Muscle of back (tissue), 13 donors: ENCODE results near the gene NSRP1. TPM values are rescaled to one million over a fixed set of nuclear protein-coding genes. Genes with fewer than 3 reads are reported as not detected.
"Not testable (repeated sequence)": the region's sequence is repeated elsewhere in the genome, so short reads cannot be mapped to it uniquely, and the experiment has no call there.

Source experiments
- DNase-seq, 3 donors: peaks; one replicate each; pipeline versions ENCODE4 v3.0.0 to v3.0.0-alpha.2; 2013
- long read RNA-seq, 9 donors: transcript quantifications; one replicate each; lab custom pipeline, GENCODE V29; 2026
- polyA plus RNA-seq, 10 donors: library from polyadenylated mRNA; unstranded; fragments of 120-200 nt; gene quantifications; one replicate each; pipeline ENCODE4 v1.2.1, GENCODE V29; 2013; ENCODE audit not compliant: insufficient read length in 10 of 10

The NSRP1 gene, protein sequence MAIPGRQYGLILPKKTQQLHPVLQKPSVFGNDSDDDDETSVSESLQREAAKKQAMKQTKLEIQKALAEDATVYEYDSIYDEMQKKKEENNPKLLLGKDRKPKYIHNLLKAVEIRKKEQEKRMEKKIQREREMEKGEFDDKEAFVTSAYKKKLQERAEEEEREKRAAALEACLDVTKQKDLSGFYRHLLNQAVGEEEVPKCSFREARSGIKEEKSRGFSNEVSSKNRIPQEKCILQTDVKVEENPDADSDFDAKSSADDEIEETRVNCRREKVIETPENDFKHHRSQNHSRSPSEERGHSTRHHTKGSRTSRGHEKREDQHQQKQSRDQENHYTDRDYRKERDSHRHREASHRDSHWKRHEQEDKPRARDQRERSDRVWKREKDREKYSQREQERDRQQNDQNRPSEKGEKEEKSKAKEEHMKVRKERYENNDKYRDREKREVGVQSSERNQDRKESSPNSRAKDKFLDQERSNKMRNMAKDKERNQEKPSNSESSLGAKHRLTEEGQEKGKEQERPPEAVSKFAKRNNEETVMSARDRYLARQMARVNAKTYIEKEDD
- 10 to 100 TPM; 25.7 to 32.5 (median 29.9) TPM for polyA plus RNA-seq
- long read RNA-seq, donor 1, transcript NSRP1-201 (7 exons, 2,541 nt) = major isoform, 6 of 9 reads
- long read RNA-seq, donor 1, partial matches to known transcripts = 0 of 9 reads
- long read RNA-seq, donor 1, other reads (novel, unspliced or antisense) = 0 of 9 reads
- long read RNA-seq, donor 2, transcript NSRP1-201 (7 exons, 2,541 nt) = major isoform, 10 of 13 reads
- long read RNA-seq, donor 2, partial matches to known transcripts = 0 of 13 reads
- long read RNA-seq, donor 2, other reads (novel, unspliced or antisense) = 0 of 13 reads
- long read RNA-seq, donor 3 = 0 reads
- long read RNA-seq, donor 4, partial matches to known transcripts = 0 of 5 reads
- long read RNA-seq, donor 4, other reads (novel, unspliced or antisense) = 0 of 5 reads
- long read RNA-seq, donor 5, partial matches to known transcripts = 14 of 21 reads
- long read RNA-seq, donor 5, other reads (novel, unspliced or antisense) = 0 of 21 reads
- long read RNA-seq, donor 6, transcript NSRP1-201 (7 exons, 2,541 nt) = major isoform, 13 of 14 reads
- long read RNA-seq, donor 6, partial matches to known transcripts = 0 of 14 reads
- long read RNA-seq, donor 6, other reads (novel, unspliced or antisense) = 0 of 14 reads
- long read RNA-seq, donor 7, transcript NSRP1-201 (7 exons, 2,541 nt) = major isoform, 7 of 21 reads
- long read RNA-seq, donor 7, partial matches to known transcripts = 9 of 21 reads
- long read RNA-seq, donor 7, other reads (novel, unspliced or antisense) = 0 of 21 reads
- long read RNA-seq, donor 8, transcript NSRP1-201 (7 exons, 2,541 nt) = major isoform, 5 of 10 reads
- long read RNA-seq, donor 8, transcript NSRP1-208 (7 exons, 774 nt) = major isoform, 5 of 10 reads
- long read RNA-seq, donor 8, partial matches to known transcripts = 0 of 10 reads
- long read RNA-seq, donor 8, other reads (novel, unspliced or antisense) = 0 of 10 reads
- long read RNA-seq, donor 9, partial matches to known transcripts = 0 of 1 reads
- long read RNA-seq, donor 9, other reads (novel, unspliced or antisense) = 0 of 1 reads

DNA sequence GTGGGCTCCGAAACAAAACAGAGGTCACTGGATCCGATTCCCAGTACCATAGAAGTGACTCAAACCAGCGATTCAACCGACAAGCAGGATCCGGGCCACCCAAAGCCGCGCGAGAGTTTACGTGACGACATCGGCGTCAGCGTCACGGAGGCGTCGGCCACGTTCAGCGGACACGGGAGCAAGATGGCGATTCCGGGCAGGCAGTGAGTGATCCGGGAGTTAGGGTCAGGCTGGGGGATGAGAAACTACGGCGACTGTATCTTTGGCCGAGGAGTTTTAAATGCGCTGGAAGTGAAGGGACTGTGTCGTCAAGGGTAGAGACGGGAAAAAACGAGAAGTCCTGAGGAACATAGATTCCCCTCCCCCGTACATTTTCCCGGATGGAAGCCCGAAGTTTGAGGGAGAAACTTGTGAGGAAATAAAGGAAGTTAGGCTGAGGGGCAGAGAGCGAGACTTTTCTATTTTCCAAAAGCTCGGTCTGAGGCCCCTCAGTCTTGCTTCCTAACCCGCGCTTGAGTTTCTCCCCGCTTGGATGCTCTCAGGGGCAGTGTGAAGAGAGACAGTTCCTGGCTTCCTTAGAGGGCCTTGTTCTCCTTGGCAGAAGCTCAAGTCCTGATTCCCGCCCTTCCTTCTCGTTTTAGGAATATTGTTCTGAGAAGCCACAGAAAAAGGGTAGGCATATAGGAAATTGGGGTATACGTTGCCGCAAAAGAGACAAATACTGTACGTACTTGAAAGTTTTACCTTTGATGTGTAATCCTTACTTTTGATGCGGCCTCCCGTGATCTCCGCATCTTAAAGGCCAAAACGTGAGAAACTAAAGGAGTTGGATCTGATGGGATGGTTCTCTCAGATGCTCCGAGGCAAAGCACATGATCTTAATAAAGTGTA is at the start of gene NSRP1:
NSRP1 (plus strand) TSS at position 156 of the 891 bp plus-strand sequence; CDS start at position 184, 28 bp downstream.
- DNase-seq = peak; percentile 96 to 99 (median 98)

DNA sequence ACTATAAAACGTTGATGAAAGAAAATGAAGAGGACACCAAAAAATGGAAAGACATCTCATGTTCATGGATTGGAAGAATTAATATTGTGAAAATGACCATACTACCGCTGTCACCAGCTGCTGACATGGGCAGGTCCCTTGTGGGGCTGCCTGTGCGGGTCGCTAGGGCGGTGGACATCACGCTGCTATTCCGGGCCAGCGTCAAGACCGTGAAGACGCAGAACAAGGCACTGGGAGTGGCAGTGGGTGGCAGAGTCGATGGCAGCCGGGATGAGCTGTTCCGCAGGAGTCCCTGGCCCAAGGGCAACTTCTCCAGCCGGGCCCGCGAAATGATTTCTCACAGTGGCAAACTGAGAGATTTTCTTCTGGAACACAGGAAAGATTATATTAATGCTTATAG is 48.2 kb upstream of the NSRP1 start:
- DNase-seq = no peak

DNA sequence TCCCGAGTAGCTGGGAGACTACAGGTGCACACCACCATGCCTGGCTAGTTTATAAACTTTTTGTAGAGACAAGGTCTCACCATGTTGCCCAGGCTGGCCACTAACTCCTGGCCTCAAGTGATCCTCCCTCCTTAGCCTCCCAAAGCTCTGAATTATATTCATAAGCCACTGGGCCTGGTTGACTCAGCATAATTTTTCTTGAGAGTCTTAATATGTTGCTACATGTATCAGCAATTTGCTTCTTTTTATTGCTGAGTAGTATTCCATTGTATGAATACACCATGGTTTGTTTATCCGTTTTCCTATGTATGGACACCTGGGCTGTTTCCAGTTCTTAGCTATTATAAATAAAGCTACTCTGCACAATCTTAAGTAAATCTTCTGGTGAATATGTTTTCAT is 42.4 kb upstream of the NSRP1 start:
- DNase-seq = no peak

DNA sequence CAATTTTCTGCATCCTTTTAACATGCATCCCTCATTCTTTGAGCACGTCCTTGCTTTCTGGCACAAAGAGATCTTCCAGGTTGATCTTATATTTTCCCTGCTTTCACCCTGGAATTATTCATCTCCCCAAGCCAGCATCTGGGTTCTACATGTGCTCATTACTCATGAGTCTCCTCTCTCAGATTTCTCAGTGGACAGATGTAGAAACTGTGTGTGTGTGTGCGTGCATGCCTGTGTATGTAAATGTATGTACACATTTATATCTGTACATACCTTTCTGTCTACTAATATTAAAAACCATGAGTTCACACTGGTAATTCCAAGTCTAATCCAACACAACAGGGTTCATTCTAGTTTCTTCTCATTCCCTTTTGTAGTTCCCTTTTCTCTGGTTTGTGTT is 41.9 kb upstream of the NSRP1 start:
- DNase-seq = no peak

DNA sequence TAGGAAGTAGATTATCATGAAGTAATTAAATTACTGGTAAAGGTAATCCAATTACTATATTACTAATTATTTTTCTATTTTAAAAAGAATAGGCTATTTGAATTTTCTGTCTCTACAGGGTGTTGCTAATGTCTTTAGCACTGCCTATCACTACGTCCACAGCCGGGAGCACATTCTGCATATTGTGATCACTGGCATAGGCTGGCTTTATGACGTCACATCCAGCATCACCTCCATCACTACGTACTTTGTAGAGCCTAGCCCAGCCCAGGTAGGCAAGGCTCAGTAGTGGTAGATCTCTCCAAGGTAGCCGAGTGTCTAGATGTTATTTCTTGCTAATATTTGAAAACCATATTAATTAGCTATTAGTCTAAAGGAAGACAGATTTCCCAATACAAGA is 33.8 kb upstream of the NSRP1 start:
- no peak for DNase-seq

DNA sequence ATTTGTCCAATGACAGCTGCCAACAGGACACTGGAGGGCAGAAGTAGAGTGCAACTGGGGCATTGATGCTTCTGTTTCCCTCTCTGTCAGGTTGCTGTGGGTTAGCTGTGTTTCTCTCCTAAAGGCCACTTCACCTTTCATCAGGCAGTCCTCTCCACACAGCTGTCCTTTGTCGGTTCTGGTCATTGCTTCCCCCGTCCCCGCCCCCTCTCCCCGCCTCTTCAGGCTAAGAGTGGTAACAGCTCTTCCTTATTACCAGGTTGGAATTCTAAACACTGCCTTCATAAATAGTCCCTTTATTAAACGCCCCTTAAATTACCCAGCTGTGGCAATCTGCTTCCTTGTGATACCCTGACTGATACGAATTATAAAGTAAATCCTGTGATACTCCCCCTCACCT is 31.8 kb upstream of the NSRP1 start:
- no peak for DNase-seq

DNA sequence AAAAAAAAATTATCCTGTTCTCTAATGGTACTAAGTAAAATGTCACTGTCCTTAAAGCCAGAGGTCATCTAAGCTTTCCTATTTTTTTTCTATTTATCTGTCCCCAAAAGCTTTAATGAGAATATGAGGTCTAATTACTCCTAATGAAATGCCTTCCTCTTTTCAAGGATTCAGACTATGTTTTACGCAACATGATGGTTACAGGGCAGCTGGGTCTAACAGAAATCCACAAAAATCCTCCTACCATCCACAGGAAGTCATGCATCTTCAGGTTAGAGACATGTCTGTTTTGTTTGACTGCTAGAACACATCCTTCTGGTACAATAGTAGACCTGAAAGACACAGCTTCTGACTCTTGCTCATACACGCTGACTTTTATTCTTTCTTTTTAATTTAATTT is 29.7 kb upstream of the NSRP1 start:
- no peak for DNase-seq

DNA sequence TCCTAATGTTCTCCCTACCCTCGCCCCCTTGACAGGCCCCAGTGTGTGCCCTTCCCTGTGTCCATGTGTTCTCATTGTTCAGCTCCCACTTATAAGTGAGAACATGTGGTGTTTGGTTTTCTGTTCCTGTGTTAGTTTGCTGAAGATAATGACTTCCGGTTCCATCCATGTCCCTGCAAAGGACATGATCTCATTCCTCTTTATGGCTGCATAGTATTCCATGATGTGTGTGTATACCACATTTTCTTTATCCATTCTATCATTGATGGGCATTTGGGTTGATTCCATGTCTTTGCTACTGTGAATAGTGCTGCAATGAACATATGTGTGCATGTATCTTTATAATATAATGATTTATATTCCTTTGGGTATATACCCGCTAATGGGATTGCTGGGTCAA is 29.2 kb upstream of the NSRP1 start:
- not testable (repeated sequence) for DNase-seq

DNA sequence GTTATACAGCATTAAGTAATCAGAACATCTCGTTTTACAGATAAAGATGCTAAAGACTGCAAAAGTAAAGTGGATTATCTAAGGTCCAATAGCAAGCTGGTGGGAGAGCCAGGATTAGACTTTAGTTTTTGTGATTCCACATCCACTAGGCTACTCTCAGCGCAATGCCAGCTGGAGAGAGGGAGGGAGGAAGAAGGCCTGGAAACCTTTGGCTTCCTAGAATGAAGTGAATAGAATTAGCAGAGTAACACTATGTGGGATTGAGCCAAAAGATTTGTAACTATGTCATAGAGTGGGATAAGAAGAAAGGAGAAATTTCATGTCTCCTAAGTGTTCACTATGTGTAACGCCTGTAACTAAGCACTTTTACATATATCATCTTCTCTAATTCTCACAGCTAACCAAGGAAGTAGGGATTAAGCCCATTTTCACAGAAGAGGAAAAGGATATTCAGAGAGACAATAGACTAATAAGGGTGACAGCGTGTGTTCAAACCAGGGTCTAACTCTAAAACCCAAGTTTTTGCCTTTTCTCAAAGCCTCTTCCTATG is 25.4 kb upstream of the NSRP1 start:
- DNase-seq = peak in 1 of 3 donors; percentile 5

DNA sequence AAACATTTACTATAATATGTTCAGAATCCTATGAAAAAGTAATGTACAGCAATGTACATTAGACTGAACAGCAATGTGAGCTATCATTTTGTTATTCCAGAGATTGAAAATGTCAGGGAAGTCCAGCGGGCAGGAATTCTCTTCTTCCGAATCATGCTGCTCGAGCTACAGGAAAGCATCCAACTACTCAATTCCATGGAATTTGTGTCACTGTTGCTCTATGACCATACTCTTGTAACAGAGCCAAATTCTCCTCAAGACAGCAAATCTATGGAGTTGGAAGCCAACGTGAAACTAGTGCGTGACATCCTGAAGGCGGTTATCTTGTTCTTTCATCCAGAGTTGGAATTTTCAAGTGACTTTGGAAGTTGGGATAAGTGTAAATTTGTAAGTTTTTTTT is 24.8 kb upstream of the NSRP1 start:
- DNase-seq = peak; percentile 37 to 84 (median 45)

DNA sequence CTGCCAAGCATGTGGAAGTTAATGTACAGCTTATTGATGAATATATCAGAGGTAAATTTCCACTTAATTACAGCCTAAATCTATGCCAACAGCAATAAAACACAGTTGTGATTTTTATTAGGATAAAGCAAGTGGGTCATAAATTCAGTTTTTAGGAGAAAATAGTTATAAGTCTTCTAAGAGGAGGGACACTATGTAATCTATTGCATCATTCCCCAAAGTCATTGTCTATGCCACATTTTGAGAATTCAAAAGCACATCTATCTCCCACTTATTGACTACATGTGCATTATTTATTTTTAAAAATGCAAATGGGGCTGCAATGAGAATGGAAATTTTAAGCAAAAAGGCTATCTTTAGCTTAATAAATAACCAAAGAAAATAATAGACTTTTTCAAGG is 23.7 kb upstream of the NSRP1 start:
- DNase-seq = no peak

DNA sequence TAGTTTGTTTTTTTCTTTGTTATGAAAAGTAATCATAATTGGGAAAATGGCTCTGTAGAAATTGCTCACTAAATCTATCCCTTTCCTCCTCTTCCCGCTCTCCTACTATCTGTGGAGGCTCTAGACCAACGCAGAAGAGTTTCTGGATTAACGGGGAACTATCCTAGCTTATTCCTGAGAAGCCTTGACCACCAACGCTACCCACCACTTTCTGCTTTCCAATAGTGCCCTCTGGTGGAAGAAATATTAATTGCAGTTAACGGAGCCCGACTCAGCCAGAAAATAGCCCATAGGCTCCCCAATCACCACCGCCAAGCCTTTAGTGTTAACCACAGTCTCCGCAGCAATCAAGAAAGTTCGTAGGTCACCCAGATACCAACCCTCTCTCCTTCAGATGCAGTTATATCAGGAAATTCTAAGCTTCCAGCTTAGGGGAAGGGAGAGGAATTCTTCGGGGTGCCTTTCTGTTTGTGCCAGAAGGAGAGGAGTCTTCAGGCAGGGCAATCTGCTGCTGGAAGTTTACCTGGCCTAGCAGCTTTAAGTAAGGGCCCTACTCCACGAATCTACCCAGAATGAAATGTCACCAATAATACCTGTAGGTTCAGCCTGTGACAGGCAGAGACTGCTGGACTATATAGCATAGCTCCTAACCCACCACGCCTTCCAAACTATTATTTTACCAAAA is 23.0 kb upstream of the NSRP1 start:
- peak; percentile 54 to 80 (median 69) for DNase-seq

DNA sequence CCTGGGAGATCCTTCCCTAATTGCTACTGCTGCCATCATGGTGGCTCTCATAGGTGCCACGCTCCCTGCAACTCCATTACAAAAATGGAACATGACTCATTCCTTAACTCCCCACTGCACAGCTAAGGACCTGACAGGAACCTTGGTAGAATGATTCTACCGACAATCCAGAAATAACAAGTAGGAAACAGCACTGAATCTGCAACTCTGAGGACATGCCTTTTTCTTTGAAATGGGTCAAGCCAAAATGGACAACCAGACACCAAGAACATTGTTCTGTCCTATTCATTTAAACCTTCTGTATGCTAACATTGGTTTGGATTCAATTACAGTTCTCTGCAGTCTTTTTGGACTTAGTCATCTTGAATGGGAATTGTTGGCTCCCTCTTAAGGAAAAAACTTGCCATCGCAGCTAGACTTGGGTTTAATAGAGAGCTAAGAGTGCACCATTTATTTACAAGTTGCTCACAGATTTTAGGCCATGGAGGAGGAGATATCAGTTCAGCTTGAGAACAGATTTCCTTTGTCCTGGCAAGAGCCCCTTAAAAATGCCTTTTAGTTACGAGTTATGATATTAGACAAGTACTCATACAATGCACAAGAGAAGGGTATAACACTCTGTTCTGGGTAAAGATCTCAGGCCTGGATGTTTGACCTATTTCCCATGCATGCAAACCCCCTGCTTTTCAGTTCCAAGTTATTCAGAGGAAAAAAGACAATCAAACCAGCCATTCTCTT is 20.9 kb upstream of the NSRP1 start:
- peak; percentile 40 to 54 (median 41) for DNase-seq

DNA sequence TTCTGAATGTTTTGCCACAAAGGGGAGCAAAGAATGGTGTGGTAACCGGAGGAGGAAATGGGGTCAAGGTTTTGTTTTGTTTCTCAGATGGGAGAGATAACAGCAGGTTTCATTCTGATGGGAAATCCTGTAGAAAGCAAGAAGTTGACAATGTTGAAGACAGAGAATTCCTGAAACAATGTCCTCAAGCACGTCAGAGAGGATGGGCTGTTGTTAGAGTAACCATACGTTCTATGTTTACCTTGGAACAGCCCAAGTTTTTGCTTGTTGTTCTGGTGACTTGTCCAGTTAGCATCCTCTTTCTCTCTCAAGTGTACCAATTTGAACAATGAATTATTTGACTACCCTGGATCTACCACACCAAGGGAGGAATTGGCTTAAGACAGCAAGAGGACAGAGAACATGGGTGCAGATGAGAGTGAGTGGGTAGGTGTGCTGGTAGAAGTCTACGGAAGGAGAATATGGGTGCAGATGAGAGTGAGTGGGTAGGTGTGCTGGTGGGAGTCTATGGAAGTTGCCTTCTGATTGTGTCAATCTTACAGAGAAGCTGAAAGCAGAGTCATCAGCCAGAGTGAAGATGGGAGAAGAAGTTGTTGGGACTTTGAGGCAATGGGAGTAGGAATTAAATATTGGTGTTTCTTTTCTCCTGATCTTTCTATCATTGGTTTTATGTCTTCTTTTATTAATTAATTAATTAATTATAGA is 14.8 kb upstream of the NSRP1 start:
- no peak for DNase-seq

DNA sequence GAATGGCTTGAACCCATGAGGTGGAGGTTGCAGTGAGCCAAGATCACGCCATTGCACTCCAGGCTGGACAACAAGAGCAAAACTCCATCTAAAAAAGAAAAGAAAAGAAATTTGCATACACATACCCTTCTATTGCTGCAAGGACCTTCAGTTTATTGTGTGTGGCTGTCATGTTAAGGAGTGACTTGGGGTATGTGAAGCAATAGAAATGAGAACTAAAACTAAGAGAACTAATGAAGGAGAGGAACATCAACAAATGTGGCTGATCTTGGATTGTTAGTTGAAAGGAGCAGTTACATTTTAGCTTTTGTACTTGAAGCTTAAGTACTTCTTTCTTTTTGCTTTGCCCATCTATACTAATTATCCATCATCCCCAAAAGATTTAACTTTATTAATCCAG is 12.7 kb upstream of the NSRP1 start:
- DNase-seq = no peak

DNA sequence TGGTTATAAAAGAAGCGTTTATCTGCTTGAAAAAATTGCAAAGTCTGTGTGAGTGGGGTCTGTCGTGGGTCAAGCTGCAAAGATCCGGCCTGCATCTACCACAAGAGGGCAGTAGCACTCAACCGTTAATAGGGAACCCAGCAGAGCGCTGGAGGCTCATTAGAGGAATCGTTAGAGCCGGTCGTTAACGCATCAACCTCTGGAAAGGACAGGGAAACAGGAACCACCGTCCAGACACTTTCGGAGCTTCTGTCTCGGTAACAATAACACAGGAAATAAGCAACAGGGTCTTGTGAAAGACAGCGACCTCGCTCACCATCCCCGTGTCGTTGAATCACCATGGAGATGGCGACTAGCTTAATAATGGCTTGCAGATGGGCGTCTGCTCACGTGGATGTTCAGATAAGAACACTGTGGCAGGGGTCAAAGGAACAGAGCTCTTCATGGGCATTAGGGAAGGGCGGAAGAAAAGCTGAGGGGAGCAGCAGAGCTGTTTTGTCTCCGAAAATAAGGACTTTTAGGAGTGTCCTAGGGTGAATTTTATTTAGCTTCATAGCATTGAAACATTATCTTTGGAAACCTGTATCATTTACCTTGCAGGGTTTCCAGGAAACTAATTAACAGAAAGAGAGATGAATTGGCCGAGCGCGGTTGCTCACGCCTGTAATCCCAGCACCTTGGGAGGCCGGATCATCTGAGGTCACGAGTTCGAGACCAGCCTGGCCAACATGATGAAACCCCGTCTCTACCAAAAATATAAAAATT is 11.9 kb upstream of the NSRP1 start:
- DNase-seq = peak; percentile 77 to 94 (median 87)

DNA sequence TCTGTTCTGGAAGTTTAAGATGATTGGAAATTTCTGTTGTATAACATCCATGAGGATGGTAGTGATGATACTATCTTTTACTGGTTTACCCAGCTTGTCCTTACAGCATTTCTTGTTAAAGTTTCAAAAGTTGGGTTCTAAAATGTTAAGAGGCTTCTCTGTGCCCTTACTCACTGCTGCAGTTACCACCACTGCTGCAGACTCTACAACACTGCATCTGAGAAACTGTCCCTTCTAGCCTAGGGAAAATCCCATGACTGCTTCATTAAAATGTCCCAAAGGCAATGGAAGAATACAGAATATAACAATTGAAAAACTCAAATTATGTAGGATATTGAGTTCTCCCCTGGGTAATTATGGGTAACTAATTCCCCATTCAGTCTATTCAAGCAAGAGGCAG is 3.8 kb upstream of the NSRP1 start:
- no peak for DNase-seq
